Endothelial cell (in vitro differentiated cells): ENCODE measurements around the gene EXOSC7. TPM values are rescaled to one million over a fixed set of nuclear protein-coding genes. Genes with fewer than 3 reads are reported as not detected.

Experiments
- DNase-seq: peaks from one replicate; pipeline ENCODE4 v3.0.0; 2021; ENCODE audit warnings: low spot score
- H3K27ac Mint-ChIP-seq: one replicate; pipeline ENCODE4 v1.8.0; 2021; ENCODE audit warnings: mixed read lengths, inconsistent platforms; ENCODE audit not compliant: unreplicated experiment
- H3K27me3 Mint-ChIP-seq: one replicate; pipeline ENCODE4 v1.8.0; 2021; ENCODE audit warnings: mild to moderate bottlenecking, moderate library complexity, mixed read lengths, inconsistent platforms; ENCODE audit not compliant: unreplicated experiment
- H3K36me3 Mint-ChIP-seq: one replicate; pipeline ENCODE4 v1.8.0; 2021; ENCODE audit warnings: mild to moderate bottlenecking, low read depth, mixed read lengths, inconsistent platforms; ENCODE audit not compliant: unreplicated experiment
- H3K4me1 Mint-ChIP-seq: one replicate; pipeline ENCODE4 v1.8.0; 2021; ENCODE audit warnings: mild to moderate bottlenecking, mixed read lengths, inconsistent platforms; ENCODE audit not compliant: unreplicated experiment
- H3K4me3 Mint-ChIP-seq: one replicate; pipeline ENCODE4 v1.8.0; 2021; ENCODE audit warnings: mild to moderate bottlenecking, mixed read lengths, inconsistent platforms; ENCODE audit not compliant: unreplicated experiment
- H3K9me3 Mint-ChIP-seq: one replicate; pipeline ENCODE4 v1.8.0; 2021; ENCODE audit warnings: mixed read lengths, inconsistent platforms; ENCODE audit not compliant: unreplicated experiment
- CTCF ChIP-seq: fragments of 200-600 bp; sonication (generic); IDR thresholded peaks from one replicate; pipeline ENCODE4 v1.5.0; 2021; ENCODE audit warnings: antibody characterized with exemption; ENCODE audit not compliant: unreplicated experiment
- total RNA-seq: library from RNA; stranded (reverse); fragmentation: NEBNext Ultra II Directional; extraction: Animal tissue kit (Norgen Biotek cat#: 25700); gene quantifications from one replicate; pipeline ENCODE4 v1.2.1, GENCODE V29; 2021; ENCODE audit not compliant: unreplicated experiment

Gene EXOSC7
- total RNA-seq, 1 donor from 2014 or later = 33.2 TPM

- no peak for DNase-seq
- Mint-ChIP-seq H3K9me3 (no peaks in the 10 kb centered on the region), H3K4me3 (no peak overlapping the region), H3K27ac (no peak overlapping the region), H3K27me3 (peaks cover 2% of the 10 kb centered on the region), H3K4me1 (peaks cover 14% of the 10 kb centered on the region), H3K36me3 (peaks cover 45% of the 10 kb centered on the region)
- no peak for TF ChIP-seq CTCF
Measured at GRCh38 chr3:45001738-45002137, 25.7 kb downstream of the EXOSC7 start.

GRCh38 chr3:45002139-45002660 is 26.2 kb downstream of the EXOSC7 start:
- Mint-ChIP-seq H3K9me3 (no peaks in the 10 kb centered on the region), H3K27me3 (peaks cover 2% of the 10 kb centered on the region), H3K4me3 (peak overlapping the region; percentile 15), H3K4me1 (peaks cover 14% of the 10 kb centered on the region), H3K27ac (peak overlapping the region; percentile 58), H3K36me3 (peaks cover 45% of the 10 kb centered on the region)
- TF ChIP-seq CTCF = no peak
- DNase-seq = no peak

GRCh38 chr3:45002720-45003119 is 26.7 kb downstream of the EXOSC7 start:
- no peak for TF ChIP-seq CTCF
- H3K36me3 Mint-ChIP-seq = peaks cover 46% of the 10 kb centered on the region
- no peak for DNase-seq

GRCh38 chr3:45003406-45003805 is 27.4 kb downstream of the EXOSC7 start:
- Mint-ChIP-seq H3K36me3 (peaks cover 49% of the 10 kb centered on the region), H3K4me1 (peaks cover 14% of the 10 kb centered on the region), H3K4me3 (peak overlapping the region; percentile 59), H3K27ac (no peak overlapping the region), H3K27me3 (peaks cover 2% of the 10 kb centered on the region), H3K9me3 (no peaks in the 10 kb centered on the region)
- TF ChIP-seq CTCF = no peak
- DNase-seq = no peak

More at GRCh38 chr3:45002720-45003119, 26.7 kb downstream of the EXOSC7 start:
- Mint-ChIP-seq H3K27me3 (peaks cover 2% of the 10 kb centered on the region), H3K4me1 (peaks cover 14% of the 10 kb centered on the region), H3K9me3 (no peaks in the 10 kb centered on the region), H3K4me3 (peak overlapping the region; percentile 15), H3K27ac (peak overlapping the region; percentile 58)

- H3K36me3 Mint-ChIP-seq = peaks cover 47% of the 10 kb centered on the region
- H3K4me3 Mint-ChIP-seq = peak overlapping the region; percentile 59
- no peak for DNase-seq
- H3K27me3 Mint-ChIP-seq = peaks cover 2% of the 10 kb centered on the region
- H3K9me3 Mint-ChIP-seq = no peaks in the 10 kb centered on the region
- TF ChIP-seq CTCF = no peak
- no peak overlapping the region for H3K27ac Mint-ChIP-seq
- H3K4me1 Mint-ChIP-seq = peaks cover 14% of the 10 kb centered on the region
Measured at GRCh38 chr3:45003859-45004258, 27.8 kb downstream of the EXOSC7 start.
